Activated T-helper 1 cell treated with anti-CD3 and anti-CD28 coated beads, Interleukin-2, amount 50 U/mL, for 16 hours (primary cell): ENCODE data around the gene CAMTA1.

ENCODE experiments used
- DNase-seq, 2 donors: peaks; one replicate each; pipeline ENCODE4 v3.0.0-alpha.2; 2020; ENCODE audit warnings: low read depth in 1 of 2, low spot score in 1 of 2

The CAMTA1 gene

DNA sequence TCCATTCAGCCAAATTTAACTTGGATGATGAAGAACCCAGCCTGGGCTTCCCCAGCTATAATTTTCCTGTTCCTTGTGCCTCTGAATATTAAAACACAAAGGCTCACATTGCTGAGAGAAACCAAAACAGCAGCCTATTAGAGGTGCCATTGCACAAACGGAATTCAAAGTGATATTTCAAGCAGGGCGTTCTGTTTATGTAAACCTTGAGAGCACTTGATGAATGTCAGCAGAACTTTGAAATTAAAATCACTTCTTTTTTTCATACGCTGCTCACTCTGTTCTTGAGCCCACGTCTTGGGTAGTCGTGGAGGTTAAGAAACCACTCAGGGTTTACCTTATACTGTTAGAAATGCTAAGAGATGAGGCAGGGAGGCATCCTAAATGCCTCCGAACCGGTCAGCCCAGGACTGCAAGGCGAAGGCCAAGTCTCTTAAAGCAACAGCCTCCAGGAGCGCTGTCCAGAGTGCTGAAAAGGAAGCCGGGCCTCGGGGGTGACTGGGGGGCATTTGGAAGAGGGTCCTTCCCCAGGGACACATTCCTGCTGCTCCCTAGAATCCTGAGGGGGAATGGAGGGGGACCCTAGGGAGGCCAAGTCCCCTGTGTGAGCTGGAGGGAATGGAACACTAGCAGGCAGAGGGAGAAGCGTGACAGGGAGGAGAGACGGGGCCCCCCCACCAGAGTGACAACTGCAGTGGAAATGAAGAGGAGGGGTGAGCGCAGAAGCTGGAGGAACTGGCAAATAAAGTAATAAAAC lies 831.0 kb downstream of the CAMTA1 start:
- no peak for DNase-seq

DNA sequence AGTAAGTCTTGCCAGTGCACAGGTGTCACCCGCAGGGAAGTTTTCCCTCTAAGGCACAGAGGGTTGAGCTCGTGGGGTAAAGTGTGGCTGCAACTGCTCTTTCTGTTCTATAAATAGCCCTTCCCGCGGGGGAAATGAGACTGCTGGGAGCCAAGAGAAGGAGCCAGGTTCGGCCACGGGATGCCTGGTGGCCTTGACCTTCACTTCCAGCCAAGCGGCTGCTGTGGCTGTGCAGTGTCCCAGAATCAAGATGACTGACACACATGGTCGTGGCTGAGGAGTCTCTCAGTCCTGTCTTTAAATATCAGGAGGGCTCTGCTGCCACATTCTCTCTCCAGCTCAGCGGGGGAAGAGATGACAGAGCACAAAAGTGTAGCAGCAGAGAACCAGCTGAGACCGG lies 831.7 kb downstream of the CAMTA1 start:
- DNase-seq: no peak

DNA sequence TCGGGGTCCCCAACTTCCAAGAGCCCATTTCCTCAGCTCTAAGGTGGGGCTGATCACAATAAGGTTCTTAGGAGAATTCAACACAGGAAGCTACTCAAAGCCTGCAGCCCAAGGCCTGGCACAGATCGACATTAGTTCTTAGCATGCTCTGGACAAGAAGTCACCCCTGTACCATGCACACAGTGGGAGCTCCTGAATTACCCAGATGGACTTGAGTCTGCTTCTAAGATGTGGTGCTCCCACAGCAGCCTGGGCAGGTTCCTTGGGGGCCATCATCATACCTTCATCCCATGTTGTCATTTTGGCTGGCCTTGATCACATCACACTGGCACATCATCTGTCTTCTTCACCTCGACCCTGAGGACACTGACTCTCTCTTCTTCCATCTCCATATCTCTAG lies 832.6 kb downstream of the CAMTA1 start:
- DNase-seq: no peak

DNA sequence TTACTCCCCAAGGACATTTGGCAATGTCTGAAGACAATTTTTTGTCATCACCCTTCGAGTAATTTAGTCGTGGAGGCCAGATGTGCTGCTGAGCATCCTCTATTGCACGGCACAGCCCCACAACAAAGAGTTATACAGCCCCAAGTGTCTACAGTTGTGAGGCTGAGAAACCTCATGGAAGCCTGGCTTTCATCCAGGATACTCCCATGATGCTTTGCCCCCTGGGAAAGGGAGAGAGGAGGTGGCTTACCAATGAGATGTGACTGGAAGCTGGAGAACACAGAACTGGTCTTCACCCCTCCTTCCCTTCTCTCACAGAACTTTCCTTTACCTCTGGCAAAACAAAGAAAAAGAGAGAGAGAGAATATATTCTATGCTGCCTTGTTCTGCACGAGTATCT lies 834.9 kb downstream of the CAMTA1 start:
- DNase-seq: no peak

DNA sequence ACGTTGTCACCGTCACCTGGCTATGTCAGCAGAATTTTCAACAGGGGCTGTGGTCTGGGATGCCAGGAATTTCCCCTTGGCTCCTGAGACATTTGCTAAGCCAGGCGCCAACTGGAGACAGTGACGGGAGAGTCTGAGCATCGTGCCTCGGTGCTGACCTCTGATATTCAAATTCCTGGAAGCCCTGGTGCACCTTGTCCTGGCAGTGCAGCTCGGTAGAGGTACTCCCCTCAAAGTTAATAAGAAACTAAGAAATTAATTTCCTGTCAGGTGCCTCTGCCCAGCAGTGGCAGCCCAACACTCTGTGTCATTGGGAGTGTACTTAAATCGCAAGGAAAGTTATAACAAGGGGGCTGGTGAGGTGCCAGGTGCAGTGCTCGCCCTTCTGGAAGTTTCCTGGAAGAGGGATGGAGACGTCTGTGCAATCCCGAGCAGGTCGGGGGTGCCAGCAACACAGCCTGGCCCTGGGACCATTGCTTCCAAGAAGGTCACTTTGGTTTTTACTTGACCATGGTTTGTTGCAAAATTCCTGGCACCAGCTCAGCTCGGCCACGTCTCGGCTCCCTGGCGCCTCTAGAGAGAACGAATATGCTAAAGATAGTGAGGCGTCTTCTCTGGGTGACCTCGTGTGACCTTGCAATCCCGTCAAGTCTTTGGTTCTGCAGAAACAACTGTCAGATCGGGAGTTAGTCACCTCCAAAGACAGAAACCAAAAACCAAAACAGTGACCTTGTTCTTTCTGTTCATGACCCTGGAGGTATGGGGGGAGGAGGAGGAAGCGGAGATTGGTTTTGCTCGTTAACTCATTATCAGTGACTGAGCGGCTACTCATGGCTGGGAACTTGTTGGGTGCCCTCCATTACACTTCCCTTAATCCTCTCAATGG lies 836.3 kb downstream of the CAMTA1 start:
- DNase-seq: no peak

DNA sequence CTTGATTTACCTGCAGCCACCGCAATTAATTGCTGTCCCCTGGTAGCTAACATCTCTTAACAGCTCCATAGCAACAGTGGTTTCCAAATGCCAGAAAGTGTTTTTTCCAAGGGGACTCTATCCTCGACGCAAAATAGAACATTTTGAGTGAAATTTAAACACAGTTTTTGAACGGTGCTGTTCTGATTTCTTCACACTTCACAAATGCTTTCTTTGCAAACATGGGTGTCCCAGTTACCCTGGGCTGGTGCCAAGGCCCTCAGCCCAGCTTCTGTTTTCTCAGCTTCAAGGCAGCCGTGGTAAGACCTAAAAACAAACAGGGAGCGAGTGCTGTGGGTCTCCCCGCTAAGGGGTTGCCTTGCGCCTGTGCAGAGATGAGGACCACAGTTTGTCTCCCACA lies 838.6 kb downstream of the CAMTA1 start:
- no peak for DNase-seq

DNA sequence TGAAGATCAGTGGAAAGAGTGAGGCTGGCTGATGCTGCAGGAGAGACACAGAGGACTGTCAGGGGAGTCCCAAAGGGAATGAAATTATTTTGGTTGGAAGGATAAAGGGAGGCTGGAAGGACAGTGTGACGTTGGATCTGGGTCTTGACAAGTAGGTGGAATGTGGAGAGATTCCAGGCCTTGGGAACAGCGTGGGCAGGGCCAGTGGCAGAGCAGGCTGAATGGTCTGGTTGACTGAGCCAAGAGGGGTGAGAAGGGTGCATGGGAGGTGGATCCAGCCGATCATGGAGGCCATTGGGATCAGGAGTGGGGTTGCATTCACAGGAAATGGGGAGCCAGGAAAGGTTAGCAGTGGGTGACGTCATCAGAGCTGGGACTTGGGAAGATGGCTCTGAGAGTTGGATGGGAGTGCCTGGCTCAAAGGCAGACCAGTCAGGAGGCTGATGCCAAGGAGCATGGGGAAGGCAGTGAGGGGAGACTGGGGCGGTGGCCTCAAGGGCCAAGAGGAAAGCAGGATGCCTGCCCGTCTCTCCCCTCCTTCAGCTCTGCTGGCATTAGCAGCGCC lies 839.6 kb downstream of the CAMTA1 start:
- DNase-seq: no peak

DNA sequence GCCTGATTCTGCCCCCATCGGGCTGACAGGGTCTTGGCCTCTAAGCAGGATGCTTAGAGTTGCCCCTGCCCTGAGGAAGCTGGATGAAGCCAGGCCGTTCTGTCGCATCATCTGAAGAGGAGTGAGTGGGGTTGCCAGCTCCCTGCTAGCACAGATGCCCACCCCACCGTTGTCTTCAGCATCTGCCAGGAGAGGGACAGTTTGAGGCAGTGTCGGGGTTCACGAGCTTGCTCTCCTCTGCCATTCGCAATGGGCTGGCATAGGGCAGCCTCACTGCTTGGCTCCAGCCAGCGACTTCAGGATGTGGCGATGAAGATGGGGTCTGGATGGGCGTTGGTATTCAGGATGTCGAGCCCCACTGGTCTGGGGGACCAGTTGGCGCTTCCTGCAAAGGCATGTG lies 840.1 kb downstream of the CAMTA1 start:
- no peak for DNase-seq

DNA sequence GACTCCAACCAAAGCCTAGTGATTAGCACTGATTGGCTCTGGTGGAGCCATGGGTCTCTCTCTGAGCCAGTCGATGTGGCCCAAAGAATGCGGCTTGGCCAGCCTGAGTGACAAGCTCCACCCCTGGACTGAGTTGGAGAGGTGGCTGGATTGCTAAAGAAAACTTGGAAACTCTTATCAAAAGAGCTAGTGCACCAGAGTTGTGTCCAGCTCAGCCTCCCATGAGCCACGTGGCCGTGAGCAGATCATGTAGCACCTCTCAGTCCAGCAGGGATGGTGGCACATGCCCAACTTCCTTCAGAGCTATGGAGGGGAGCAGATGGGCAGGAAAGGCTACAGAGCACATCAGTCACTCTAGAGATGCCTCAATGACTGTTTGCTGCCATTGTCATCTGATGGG lies 843.0 kb downstream of the CAMTA1 start:
- no peak for DNase-seq

DNA sequence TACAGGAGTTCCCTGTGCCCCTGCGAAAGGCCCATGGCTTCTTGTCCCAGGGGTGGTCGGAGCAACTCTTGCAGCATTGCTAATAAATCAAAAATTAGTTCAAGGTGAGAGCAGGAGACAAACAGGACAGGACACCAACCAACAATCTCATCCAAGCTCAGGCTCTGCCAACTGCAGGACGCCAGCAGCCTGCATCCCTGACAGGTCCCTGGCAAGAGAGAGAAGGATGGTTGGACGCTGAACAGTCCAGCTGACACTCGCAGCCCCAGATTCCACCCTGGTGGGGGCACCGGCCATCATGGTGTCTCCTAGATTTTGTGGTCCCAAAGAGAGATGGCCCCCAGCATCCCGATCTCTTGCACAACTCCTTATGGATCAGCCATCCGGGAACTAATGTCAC lies 843.8 kb downstream of the CAMTA1 start:
- DNase-seq: no peak

DNA sequence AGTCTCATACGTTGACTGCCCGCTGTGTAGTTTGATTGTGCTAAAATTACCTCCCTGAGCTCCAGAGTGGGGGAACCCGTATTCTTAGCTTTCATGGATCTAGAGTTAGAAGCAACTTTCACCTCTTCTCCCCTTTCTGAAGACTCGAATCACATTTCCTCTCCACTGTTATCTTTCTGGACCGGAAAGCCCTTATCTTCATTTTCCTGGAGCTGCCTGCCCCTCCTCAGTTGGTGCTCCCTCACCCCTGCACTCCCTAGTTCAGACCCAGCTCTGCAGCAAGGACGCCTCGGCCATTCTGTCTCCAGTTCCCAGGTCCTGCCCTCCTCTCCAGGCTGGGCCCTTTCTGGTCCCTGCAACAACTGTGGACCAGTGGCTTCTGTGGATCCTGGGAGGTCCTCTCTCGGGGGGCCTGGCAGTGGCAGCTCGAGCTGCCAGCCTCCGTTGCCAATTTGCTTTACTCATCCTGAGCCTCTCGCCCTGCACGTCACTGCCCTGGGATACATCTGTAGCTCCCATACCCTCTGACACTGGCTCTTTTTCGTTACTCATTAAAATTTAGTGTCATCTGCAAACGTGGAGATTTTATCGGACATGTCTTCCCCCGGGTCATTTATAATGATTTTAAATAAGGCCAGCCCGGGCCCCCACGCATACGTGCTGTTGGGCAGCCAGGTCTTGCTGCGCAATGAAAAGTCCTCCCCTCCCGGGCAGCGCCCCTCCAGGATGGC lies 844.4 kb downstream of the CAMTA1 start:
- DNase-seq: no peak

DNA sequence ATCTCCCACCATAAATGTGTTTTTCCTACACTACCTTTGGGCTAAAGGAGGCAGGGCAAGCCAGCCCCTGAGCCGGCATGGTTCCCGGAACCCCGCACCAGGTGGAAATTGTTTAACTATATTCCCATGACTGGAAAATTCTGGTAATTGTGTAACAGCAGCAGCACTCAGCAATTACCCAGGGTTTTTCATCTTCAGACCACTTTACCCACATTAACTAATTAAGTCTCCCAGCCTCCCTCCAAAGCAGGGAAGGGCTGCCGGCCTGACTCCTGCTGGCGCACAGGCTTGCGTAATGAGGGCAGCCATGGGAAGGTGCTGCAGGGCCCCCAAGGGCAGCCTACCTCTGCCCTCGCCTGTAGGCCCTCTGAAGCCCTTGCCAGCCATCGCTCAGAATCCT lies 845.1 kb downstream of the CAMTA1 start:
- no peak for DNase-seq

DNA sequence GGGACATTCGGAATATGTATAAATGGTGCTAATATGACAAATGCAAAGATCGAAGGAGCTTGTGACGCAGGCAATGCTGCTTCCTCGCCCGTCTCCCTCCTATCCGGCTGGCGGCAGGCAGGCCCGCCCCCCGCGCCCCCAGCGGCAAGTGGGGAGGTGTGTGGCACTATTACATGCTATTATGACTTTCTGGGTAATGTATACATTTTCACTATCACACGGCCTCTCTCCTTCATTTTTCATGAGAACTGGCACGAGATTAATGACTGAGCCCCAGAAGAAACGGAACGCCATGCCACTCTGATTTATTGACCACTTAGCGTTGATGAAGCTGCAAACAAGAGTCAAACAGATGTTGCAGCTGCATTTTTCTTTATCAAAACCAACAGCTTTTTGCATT lies 846.9 kb downstream of the CAMTA1 start:
- DNase-seq: no peak

DNA sequence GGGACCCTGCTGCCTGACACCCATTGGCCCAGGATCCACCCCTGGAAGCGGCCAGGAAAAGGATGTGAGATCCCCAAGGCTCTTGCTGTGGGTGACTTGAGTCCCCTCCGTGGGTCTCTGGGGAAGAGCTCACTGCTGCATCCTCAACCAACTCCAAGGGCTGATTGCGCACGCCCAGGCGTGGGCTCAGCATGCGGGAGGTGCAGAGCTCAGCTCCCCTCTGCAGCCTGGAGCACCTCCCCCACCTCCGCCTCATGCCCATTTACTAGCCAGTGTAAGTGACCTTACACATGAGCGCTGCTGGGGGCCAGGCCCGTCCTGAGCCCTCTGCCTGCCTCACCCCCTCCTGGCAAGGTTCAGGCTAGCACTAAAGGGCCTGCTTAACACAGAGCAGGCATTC lies 847.4 kb downstream of the CAMTA1 start:
- no peak for DNase-seq

DNA sequence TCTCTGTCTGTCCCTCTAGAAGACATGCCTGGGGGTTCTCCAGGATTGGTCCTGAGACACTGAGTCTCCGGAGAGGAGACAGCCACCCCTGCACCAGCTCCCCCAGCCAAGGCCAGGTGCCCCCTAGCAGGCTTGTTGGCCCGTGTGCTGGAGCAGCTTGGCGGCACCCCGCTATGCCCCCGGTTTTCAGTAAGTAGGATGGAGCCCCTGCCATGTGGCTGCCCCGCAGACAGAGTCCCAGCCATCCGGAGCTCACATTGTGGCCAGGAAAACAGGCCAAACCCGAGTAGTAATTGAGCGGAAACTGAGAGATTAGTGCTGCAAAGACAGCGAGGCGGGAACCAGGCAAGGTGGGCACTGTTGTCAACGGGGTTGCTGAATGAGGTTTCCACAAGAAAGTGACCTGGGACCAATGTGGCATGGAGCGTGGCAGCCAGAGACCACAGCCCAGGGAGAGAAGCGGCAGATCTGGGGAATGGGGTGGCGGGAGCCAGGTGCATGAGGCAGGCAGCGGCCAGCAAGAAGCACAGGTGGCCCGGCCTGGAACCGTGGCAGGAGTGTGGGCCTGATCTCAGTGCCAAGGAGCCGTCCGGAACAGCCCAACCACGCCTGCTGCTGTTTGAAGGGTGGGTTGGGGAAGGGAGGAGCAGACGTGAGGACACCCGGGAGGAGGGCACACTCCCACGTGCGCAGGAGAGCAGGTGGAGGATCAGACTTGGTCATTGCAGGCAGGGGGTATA lies 848.4 kb downstream of the CAMTA1 start:
- no peak for DNase-seq

DNA sequence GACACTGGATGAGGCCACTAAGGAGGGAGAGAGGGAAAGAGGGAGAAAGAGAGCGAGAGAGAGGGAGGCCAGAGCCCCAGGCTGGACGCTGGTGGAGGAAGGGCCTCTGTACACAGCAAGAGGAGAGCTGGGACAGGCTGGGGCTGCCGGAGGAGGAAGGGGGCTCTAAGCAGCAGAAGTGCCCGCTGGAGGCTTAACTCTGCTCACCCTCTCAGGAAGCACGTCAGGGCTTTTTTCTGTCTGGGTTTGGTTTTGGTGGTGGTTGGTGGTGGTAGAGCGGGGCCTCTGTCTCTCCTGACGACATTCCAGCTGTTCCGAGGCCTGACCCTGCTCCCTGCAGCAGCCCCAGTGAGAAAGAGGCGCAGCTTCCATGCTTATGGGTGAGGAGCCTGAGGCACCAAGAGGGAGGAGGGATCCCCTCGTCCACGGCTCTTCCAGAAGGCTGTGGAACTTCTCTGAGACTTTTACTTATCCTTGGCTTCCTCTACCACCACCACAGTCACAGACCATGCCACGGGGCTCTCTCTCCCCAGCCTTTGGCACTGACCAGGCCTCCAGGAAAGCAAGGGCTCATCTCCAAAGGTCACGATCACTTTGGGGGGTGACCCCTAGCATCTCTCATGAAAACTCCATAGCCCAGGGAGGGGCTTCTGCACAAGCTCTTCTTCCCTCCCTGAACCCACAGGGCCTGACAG lies 849.4 kb downstream of the CAMTA1 start:
- DNase-seq: no peak

DNA sequence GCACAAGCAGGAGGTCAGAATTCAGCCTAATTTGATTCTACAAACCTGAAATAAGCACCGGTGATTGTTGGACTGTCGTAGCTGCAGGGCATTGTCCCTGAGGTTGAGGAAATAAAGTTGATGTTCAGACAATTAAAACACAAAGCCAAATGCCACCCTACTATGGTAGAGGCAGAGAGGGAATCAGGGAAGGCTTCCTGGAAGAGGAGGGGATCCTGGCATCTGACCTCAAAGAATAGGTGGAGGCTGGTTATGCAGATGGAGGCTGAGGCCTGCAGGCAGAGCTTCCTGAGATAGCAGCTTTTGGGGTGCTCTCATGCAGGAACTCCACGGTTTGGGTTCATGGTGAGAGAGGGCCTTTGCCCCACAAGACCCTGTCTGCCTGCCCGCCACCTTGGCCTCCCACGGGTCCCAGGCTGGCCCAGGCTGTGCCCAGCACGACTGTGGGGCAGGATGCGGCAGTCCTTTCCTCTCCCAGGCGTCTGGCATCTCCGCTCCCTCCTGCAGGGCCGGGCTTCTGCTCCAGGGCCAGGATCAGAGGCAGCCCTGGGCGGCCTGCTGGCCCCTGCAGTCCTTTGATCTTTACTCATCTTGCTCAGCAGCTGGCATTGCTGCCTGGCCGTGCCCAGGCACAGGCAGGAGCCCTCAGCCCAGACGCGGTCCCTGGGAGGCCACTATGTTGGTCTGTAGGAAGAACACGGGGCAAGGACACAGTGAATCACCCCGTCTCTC lies 851.7 kb downstream of the CAMTA1 start:
- no peak for DNase-seq

DNA sequence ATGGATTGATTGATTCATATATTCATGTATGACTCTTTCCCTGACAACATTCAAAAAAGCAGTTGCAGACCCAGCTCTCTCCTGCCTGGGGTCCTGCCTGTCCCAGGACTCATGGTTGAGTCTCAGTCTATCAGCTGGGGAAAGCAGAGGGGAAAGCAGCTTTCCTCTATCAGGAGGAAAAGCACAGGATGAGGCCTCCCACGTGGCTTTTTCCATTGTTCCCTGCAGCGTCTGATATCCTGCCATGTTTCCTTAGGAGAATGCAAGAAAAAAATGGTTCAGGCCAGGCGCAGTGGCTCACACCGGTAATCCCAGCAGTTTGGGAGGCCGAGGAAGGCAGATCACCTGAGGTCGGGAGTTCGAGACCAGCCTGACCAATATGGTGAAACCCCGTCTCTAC lies 852.8 kb downstream of the CAMTA1 start:
- DNase-seq: no peak

DNA sequence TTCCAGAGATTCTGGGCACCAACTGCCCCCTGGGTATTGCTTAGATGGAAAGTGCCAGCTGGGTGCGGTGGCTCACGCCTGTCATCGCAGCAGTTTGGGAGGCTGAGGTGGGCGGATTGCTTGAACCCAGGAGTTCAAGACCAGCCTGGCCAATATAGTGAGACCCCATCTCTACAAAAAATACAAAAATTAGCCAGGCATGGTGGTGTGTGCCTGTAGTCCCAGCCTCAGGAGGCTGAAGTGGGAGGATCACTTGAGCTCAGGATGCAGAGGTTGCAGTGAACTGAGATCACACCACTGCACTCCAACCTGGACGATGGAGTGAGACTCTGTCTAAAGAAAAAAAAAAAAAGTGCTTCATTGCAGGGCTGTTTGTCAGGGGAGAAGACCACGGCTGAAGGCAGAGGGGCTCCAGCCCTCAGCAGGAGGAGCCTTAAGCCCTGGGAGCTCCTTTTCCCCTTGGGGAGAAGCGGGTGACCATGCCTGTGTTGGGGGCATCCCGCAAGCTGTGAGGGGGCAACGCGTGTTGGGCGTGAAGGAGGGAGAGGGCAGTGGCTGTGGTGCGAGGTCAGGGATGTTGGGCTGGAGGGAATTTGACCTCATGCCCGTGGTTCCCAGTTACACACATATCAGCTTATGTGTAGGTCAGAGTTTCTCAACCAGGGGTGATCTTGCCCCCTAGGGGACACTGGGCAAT lies 854.3 kb downstream of the CAMTA1 start:
- no peak for DNase-seq
